HepG2 (cell line): ENCODE measurements around the gene CEP250. TPM values are rescaled to one million over a fixed set of nuclear protein-coding genes. Genes with fewer than 3 reads are reported as not detected.

Experiments used
- ATAC-seq: fragments of 200-7000 bp; cut with Tn5 transposase; 3 replicates; pipeline ENCODE4 v1.9.1; 2020; ENCODE audit warnings: mild to moderate bottlenecking, moderate library complexity
- BruUV-seq: library from RNA; stranded (reverse); fragments of 400-500 nt; replicated peaks from 2 replicates; lab custom pipeline; 2021; lab: Mats Ljungman, UMichigan
- CTCF ChIA-PET: fragments of 300-600 bp; formaldehyde crosslinking; extraction: SDS; loops from one replicate; lab custom pipeline; 2021; ENCODE audit warnings: low total read pairs, inconsistent platforms, low intra/inter-chr PET ratio; lab: Yijun Ruan, JAX
- POLR2A ChIA-PET: fragments of 350-600 bp; sonication (Branson Sonifier 250); formaldehyde crosslinking; loops from one replicate; lab custom pipeline; 2020; ENCODE audit warnings: antibody characterized with exemption, inconsistent platforms; lab: Yijun Ruan, JAX
- DNase-seq: peaks from one replicate; pipeline ENCODE4 v3.0.0-alpha.2; 2015; ENCODE audit warnings: low spot score
- FAIRE-seq: peaks from 3 replicates; lab custom pipeline; 2011; peaks lifted over from hg19 to GRCh38; lab: Jason Lieb, UNC
- H2AFZ ChIP-seq: one replicate; pipeline ENCODE4 v1.6.1; 2011; ENCODE audit warnings: low read length, inconsistent platforms
- H3K27ac ChIP-seq: fragments of 300-600 bp; 3 replicates; pipeline ENCODE4 v1.8.0; 2011; ENCODE audit warnings: mixed run types, mild to moderate bottlenecking, mixed read lengths, low read length, inconsistent platforms; ENCODE audit not compliant: insufficient read depth; ENCODE audit errors: extremely low read length
- H3K27me3 ChIP-seq, 2 experiments: fragments of 200-600 bp in 1 of 2; 2 replicates in 1 of 2; 3 replicates in 1 of 2; pipeline versions ENCODE4 v1.6.0 to v1.8.0; 2011; ENCODE audit warnings: low read length in 2 of 2, mild to moderate bottlenecking in 2 of 2, moderate library complexity in 2 of 2, inconsistent platforms in 1 of 2; ENCODE audit not compliant: insufficient read depth in 2 of 2, control insufficient read depth in 1 of 2
- H3K36me3 ChIP-seq, 2 experiments: fragments of 200-600 bp in 1 of 2; replicated peaks in 1 of 2; 2 replicates in 1 of 2; 3 replicates in 1 of 2; pipeline versions ENCODE4 v1.5.1 to v1.8.0; 2011; ENCODE audit warnings: low read length in 2 of 2, inconsistent platforms in 1 of 2; ENCODE audit not compliant: insufficient read depth in 2 of 2, control insufficient read depth in 1 of 2
- H3K4me1 ChIP-seq: 2 replicates; pipeline ENCODE4 v1.5.1; 2012; ENCODE audit warnings: low read length, inconsistent platforms; ENCODE audit not compliant: insufficient read depth
- H3K4me2 ChIP-seq: 2 replicates; pipeline ENCODE4 v1.6.0; 2011; ENCODE audit warnings: low read depth, low read length, inconsistent platforms
- H3K4me3 ChIP-seq, 3 experiments: fragments of 200-600 bp in 1 of 3; sonication (generic), shearing (Covaris generic) in 1 of 3; replicated peaks in 1 of 3; 2 replicates each; pipeline ENCODE4 v1.5.1; 2011 to 2016; ENCODE audit warnings: low read length in 3 of 3, inconsistent platforms in 2 of 3, low read depth in 2 of 3, mild to moderate bottlenecking in 2 of 3, control low read depth in 1 of 3, mixed read lengths in 1 of 3; ENCODE audit not compliant: insufficient read depth in 1 of 3
- H3K79me2 ChIP-seq: one replicate; pipeline ENCODE4 v1.6.1; 2011; ENCODE audit warnings: low read length, inconsistent platforms; ENCODE audit not compliant: insufficient read depth
- H3K9ac ChIP-seq: 2 replicates; pipeline ENCODE4 v1.6.0; 2011; ENCODE audit warnings: mild to moderate bottlenecking, low read depth, low read length, inconsistent platforms; ENCODE audit not compliant: insufficient read depth
- H3K9me3 ChIP-seq: 2 replicates; pipeline ENCODE4 v1.5.1; 2012; ENCODE audit warnings: mild to moderate bottlenecking, low read length
- H4K20me1 ChIP-seq: 2 replicates; pipeline ENCODE4 v1.6.0; 2011; ENCODE audit warnings: inconsistent platforms, mild to moderate bottlenecking, low read length, moderate library complexity; ENCODE audit not compliant: insufficient read depth
- CEBPB ChIP-seq: IDR thresholded peaks from 2 replicates; pipeline ENCODE4 v1.6.1; 2011; ENCODE audit warnings: low read depth, low read length, improper control_type of control experiment, borderline replicate concordance
- HMGA1 ChIP-seq: sonication (generic); formaldehyde crosslinking; conservative IDR thresholded peaks from 2 replicates; pipeline ENCODE4 v1.4.0; 2020; ENCODE audit warnings: missing genetic modification reagents
- KLF6 ChIP-seq: IDR thresholded peaks from 2 replicates; pipeline ENCODE4 v1.8.0; 2016; ENCODE audit warnings: missing biosample characterization, missing genetic modification reagents
- KMT2B ChIP-seq: IDR thresholded peaks from 2 replicates; pipeline ENCODE4 v1.6.1; 2016; ENCODE audit warnings: missing genetic modification reagents, missing compliant biosample characterization
- PTBP1 ChIP-seq: fragments of 200-400 bp; formaldehyde crosslinking; IDR thresholded peaks from 2 replicates; pipeline ENCODE4 v1.6.1; 2018; ENCODE audit warnings: low read length, low read depth; ENCODE audit not compliant: poor library complexity, severe bottlenecking
- ZBTB1 ChIP-seq: sonication (generic); formaldehyde crosslinking; IDR thresholded peaks from 2 replicates; pipeline ENCODE4 v1.4.0; 2020; ENCODE audit warnings: missing genetic modification reagents, borderline replicate concordance
- ZNF180 ChIP-seq: sonication (generic); formaldehyde crosslinking; IDR thresholded peaks from 2 replicates; pipeline ENCODE4 v1.4.0; 2020; ENCODE audit warnings: low read depth, missing genetic modification reagents, borderline replicate concordance
- ZNF550 ChIP-seq: sonication (generic); formaldehyde crosslinking; IDR thresholded peaks from 2 replicates; pipeline ENCODE4 v1.4.0; 2020; ENCODE audit warnings: mild to moderate bottlenecking, missing genetic modification reagents, borderline replicate concordance
- ZNF850 ChIP-seq: sonication (generic); formaldehyde crosslinking; conservative IDR thresholded peaks from 2 replicates; pipeline ENCODE4 v1.9.0; 2021; ENCODE audit warnings: mild to moderate bottlenecking, missing genetic modification reagents
- WGBS: methylation state at CpG from one replicate; pipeline ENCODE4 v1.1.6; 2017; ENCODE audit warnings: low lambda C conversion rate; 5-methylcytosine and 5-hydroxymethylcytosine counted together
- in situ Hi-C: cut with HindIII; loops from 2 replicates; pipeline ENCODE4 v1.10.0; 2017; ENCODE audit warnings: low pct_unique_long_range_greater_than_20kb; ENCODE audit not compliant: extremely low pct_ligation_motif_present
- intact Hi-C: fragments of 100-400 bp; cut with micrococcal nuclease; formaldehyde crosslinking; loops from one replicate; pipeline ENCODE4 v1.10.0; 2022; ENCODE audit not compliant: unreplicated experiment
- polyA plus RNA-seq, 8 experiments: library from polyadenylated mRNA; depleted of rRNA in 3 of 8; stranded (reverse) in 7 of 8; unstranded in 1 of 8; fragments of >200 nt; fragmentation: Illumina TruSeq in 4 of 8; extraction: Trizol in 4 of 8; gene quantifications; 2 replicates each; pipeline versions ENCODE4 v1.2.1 to v1.2.3, GENCODE V29; 2011 to 2016; ENCODE audit warnings: low read depth in 4 of 8, missing spikeins in 1 of 8, mixed read lengths in 1 of 8; ENCODE audit not compliant: insufficient read depth in 1 of 8
- total RNA-seq, 5 experiments: library from RNA; depleted of rRNA; stranded (reverse); fragments of >200 nt; fragmentation: Illumina TruSeq; extraction: Trizol; gene quantifications; 2 replicates each; pipeline ENCODE4 v1.2.3, GENCODE V29; 2016; ENCODE audit warnings: low read depth in 1 of 5
- TF ChIP-seq, protein P1 (sequence below): fragments of 450-650 bp; IDR thresholded peaks from 2 replicates; pipeline ENCODE4 v1.6.1; 2017
- TF ChIP-seq, protein P2 (sequence below): sonication (generic); formaldehyde crosslinking; IDR thresholded peaks from 2 replicates; pipeline ENCODE4 v1.9.0; 2022; ENCODE audit warnings: low read depth, missing genetic modification reagents

The CEP250 gene
- total and polyA plus RNA-seq, 2 of the 13 experiments (the other 11 are each of a cell fraction or from before 2014, with no cell fraction given): 28.8 to 55.3 TPM

DNA sequence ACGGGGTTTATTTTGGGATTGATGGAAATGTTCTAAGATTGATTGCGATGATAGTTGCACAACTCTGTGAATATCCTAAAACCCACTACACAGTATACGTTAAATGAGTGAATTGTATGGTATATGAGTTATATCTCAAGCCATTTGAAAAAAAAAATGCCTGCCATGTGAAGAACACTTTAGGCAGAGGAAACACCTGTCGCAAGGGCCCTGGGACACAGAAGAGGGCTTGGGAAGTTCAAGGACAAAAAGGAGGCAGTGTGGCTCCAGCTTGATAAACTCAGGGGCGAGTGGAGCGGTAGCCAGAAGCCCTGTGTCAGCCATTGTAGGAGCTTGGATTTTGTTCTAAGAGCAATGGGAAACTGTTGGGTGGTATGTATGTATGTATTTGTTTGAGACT, 37.0 kb downstream of the CEP250 start:
- Histone ChIP-seq H3K9me3 (no peaks in the 10 kb centered on the region), H3K79me2 (no peaks in the 10 kb centered on the region), H3K4me3 (no peak overlapping the region), H3K4me1 (no peaks in the 10 kb centered on the region), H2AFZ (no peak overlapping the region), H3K27ac (no peak overlapping the region), H3K9ac (no peak overlapping the region), H4K20me1 (no peaks in the 10 kb centered on the region), H3K4me2 (no peak overlapping the region), H3K27me3 (no peaks in the 10 kb centered on the region), H3K36me3 (peaks cover 73 to 91% of the 10 kb centered on the region in 2 experiments)
- ChIA-PET POLR2A (no interaction called here), CTCF (no interaction called here)
- TF ChIP-seq ZNF180 (no peak), CEBPB (peak; percentile 29; the same call in 1 of the 2 replicates)
- BruUV-seq: no TSS peak
- 98% methylated on average over 6 of the region's 6 CpGs for WGBS
- DNase-seq: no peak
- no peak for FAIRE-seq
- no peak for ATAC-seq
- in situ Hi-C loops: no loop called here
- intact Hi-C loops: no loop called here

DNA sequence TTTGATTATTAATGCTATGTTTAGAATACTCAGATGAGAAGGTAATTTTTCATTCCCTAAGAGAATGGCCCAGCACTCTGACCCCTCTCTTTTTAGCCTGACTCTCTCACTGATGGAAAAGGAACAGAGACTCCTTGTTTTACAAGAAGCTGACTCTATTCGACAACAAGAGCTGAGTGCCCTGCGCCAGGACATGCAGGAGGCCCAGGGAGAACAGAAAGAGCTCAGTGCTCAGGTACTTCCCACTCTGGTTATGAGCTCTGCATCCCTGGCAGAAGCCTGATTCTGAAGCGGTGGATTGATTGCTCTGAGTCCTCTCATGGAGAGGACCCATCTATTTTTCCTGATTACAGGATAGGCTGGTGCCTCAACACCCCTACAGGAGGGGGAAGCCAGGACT, 41.1 kb downstream of the CEP250 start:
- TF ChIP-seq ZBTB1 (no peak), HMGA1 (CRISPR knock-in tag) (no peak), KLF6 (no peak), KMT2B (CRISPR knock-in tag) (no peak), ZNF850 (no peak), PTBP1 (no peak), ZNF550 (CRISPR knock-in tag) (no peak)
- TF ChIP-seq, protein P1, sequence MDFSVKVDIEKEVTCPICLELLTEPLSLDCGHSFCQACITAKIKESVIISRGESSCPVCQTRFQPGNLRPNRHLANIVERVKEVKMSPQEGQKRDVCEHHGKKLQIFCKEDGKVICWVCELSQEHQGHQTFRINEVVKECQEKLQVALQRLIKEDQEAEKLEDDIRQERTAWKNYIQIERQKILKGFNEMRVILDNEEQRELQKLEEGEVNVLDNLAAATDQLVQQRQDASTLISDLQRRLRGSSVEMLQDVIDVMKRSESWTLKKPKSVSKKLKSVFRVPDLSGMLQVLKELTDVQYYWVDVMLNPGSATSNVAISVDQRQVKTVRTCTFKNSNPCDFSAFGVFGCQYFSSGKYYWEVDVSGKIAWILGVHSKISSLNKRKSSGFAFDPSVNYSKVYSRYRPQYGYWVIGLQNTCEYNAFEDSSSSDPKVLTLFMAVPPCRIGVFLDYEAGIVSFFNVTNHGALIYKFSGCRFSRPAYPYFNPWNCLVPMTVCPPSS: no peak
- TF ChIP-seq, protein P2, sequence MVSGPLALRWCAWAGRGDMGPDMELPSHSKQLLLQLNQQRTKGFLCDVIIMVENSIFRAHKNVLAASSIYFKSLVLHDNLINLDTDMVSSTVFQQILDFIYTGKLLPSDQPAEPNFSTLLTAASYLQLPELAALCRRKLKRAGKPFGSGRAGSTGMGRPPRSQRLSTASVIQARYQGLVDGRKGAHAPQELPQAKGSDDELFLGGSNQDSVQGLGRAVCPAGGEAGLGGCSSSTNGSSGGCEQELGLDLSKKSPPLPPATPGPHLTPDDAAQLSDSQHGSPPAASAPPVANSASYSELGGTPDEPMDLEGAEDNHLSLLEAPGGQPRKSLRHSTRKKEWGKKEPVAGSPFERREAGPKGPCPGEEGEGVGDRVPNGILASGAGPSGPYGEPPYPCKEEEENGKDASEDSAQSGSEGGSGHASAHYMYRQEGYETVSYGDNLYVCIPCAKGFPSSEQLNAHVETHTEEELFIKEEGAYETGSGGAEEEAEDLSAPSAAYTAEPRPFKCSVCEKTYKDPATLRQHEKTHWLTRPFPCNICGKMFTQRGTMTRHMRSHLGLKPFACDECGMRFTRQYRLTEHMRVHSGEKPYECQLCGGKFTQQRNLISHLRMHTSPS (CRISPR knock-in tag): no peak
- no peak overlapping the region for H3K27ac ChIP-seq
- intact Hi-C loops: no loop called here
- no peak for FAIRE-seq
- no peak overlapping the region for H3K9ac ChIP-seq
- H3K79me2 ChIP-seq: no peaks in the 10 kb centered on the region
- no peaks in the 10 kb centered on the region for H4K20me1 ChIP-seq
- ATAC-seq: no peak
- no peaks in the 10 kb centered on the region for H3K4me1 ChIP-seq
- in situ Hi-C loops: no loop called here
- no peaks in the 10 kb centered on the region for H3K27me3 ChIP-seq
- WGBS: 100% methylated on average over 3 of the region's 3 CpGs
- ChIA-PET POLR2A (interaction anchor here (1.3 kb wide), 1 partner anchor 10 kb away, joined by 3 read pairs; no protein-coding TSS in a partner anchor), CTCF (no interaction called here)
- no peak overlapping the region for H3K4me2 ChIP-seq
- H3K36me3 ChIP-seq: peaks cover 72 to 97% of the 10 kb centered on the region in 2 experiments
- no peak overlapping the region for H2AFZ ChIP-seq
- no peak for DNase-seq
- no peak overlapping the region for H3K4me3 ChIP-seq
- H3K9me3 ChIP-seq: no peaks in the 10 kb centered on the region
- BruUV-seq: no TSS peak
